HG03575 (cell line): ENCODE data around the gene ODAD2.

Experiments used
- ATAC-seq: cut with Tn5 transposase; IDR thresholded peaks from one replicate; pipeline ENCODE4 v1.9.1; 2021; ENCODE audit not compliant: unreplicated experiment, insufficient number of reproducible peaks, low FRiP score; ENCODE audit errors: extremely low read depth

ODAD2 gene

DNA sequence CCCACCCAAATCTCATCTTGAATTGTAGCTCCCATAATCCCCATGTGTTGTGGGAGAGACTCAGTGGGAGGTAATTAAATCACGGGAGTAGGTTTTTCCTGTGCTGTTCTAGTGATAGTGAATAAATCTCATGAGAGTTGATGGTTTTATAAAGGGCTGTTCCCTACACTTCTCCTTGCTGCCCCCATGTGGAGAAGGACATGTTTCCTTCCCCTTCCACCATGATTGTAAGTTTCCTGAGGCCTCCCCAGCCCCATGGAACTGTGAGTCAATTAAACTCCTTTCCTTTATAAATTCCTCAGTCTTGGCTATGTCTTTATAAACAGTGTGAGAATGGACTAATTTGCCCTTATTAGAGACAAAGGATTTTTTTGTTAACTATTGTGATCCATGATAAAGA is 204.7 kb downstream of the ODAD2 start:
- no peak for ATAC-seq

- no peak for ATAC-seq
Measured at GRCh38 chr10:27792216-27792615, 206.7 kb downstream of the ODAD2 start.

GRCh38 chr10:27784272-27784671 is 214.6 kb downstream of the ODAD2 start:
- no peak for ATAC-seq

GRCh38 chr10:27783660-27784059 is 215.2 kb downstream of the ODAD2 start:
- no peak for ATAC-seq

- no peak for ATAC-seq
Measured at GRCh38 chr10:27779462-27780015, 219.3 kb downstream of the ODAD2 start.

DNA sequence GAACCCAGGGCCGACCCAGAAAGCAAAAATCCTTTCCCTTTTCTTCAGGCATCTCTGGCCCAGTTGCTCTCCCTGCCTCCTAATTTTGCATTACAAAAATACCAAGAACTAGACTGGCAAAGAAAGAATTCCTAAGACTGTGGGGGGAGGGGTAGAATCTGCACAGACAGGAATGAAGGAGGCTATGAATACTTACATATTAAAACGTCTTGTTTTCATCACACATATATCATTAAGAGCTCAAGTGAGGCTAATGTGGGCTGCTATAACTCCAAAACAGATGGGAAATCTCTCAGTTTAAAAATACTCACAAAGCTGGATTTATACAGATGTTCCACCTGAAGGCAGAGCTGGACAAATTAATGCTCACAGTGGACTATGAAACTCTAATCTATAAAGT is 224.0 kb downstream of the ODAD2 start:
- no peak for ATAC-seq

- ATAC-seq: no peak
Measured at GRCh38 chr10:27771231-27771630, 227.6 kb downstream of the ODAD2 start.

DNA sequence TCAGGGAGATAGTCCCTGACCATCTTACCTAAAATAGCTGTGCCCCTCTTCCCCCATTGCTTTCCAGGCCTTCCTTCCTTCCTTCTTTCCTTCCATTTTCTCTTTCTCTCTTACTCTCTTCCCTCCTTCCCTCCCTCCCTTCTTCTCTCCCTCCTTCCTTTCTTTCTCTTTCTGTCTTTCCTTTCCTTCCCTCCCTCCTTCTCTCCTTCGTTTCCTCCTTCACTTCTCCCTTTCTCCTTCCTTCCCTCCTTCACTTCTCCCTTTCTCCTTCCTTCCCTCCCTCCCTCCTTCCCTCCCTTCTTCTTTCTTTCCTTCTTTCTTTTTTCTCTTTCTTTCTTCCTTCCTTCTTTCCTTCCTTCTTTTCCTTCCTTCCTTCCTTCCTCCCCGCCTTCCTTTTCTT is 228.7 kb downstream of the ODAD2 start:
- no peak for ATAC-seq
